ENCODE data around the gene ADCK2. TPM values are rescaled to one million over a fixed set of nuclear protein-coding genes. Genes with fewer than 3 reads are reported as not detected.

ADCK2 gene
- polyA plus RNA-seq, 1 donor (not counting 4 experiments of a cell fraction or from before 2014, with no cell fraction given): 9.5 TPM

- Histone ChIP-seq H3K4me2 (ENCODE audit: control insufficient read depth, extremely low read depth, insufficient read depth, low read depth, low read length) (peak overlapping the region; percentile 61), H3K9ac (ENCODE audit: control insufficient read depth, extremely low read depth, insufficient read depth, low read length) (peak overlapping the region; percentile 34), H3K79me2 (ENCODE audit: control insufficient read depth, insufficient read depth, low read length) (no peaks in the 10 kb centered on the region), H3K27ac (ENCODE audit: control insufficient read depth, insufficient read depth, low read length) (peak overlapping the region; percentile 80), H3K4me3 (ENCODE audit: control insufficient read depth in 2 of 3, extremely low read depth in 1 of 3, insufficient read depth in 2 of 3, low read depth in 1 of 3, low read length in 3 of 3) (no peak overlapping the region), H3K36me3 (ENCODE audit: control insufficient read depth in 2 of 2, extremely low read depth in 1 of 2, insufficient read depth in 2 of 2, low read length in 2 of 2) (no peaks in the 10 kb centered on the region), H3K9me1 (ENCODE audit: control insufficient read depth, extremely low read depth, insufficient read depth, low read length) (no peaks in the 10 kb centered on the region), H4K20me1 (ENCODE audit: control insufficient read depth, extremely low read depth, insufficient read depth, low read length) (no peaks in the 10 kb centered on the region), H2AFZ (ENCODE audit: control insufficient read depth, low read length) (peak overlapping the region; percentile 55), H3K4me1 (ENCODE audit: control insufficient read depth, extremely low read depth, insufficient read depth, low read length) (peaks cover 30% of the 10 kb centered on the region), H3K9me3 (ENCODE audit: control insufficient read depth, low read depth, low read length) (no peaks in the 10 kb centered on the region), H3K27me3 (ENCODE audit: control insufficient read depth, extremely low read depth, insufficient read depth, low read length) (no peaks in the 10 kb centered on the region)
- DNase-seq (ENCODE audit: low read depth, low spot score) (peak; percentile 99), FAIRE-seq (peak; percentile 99)
- dilution Hi-C loops (cut with MboI; ENCODE audit: extremely low pct_ligation_motif_present, low sequenced_read_pairs): no loop called here
- TF ChIP-seq CTCF (optimal IDR thresholded peaks at IDR 0.05 in 1 of 3, IDR thresholded peaks at IDR 0.05 in 1 of 3, conservative IDR thresholded peaks at IDR 0.05 in 1 of 3; ENCODE audit: extremely low read depth in 1 of 3, insufficient read depth in 2 of 3, low read length in 3 of 3): no peak
- no peak for TF ChIP-seq EZH2 (IDR thresholded peaks at IDR 0.05; ENCODE audit: low read length)
Measured at GRCh38 chr7:140625908-140626868, 46.6 kb upstream of the ADCK2 start.

- Histone ChIP-seq H3K4me1 (ENCODE audit: control insufficient read depth, extremely low read depth, insufficient read depth, low read length) (peaks cover 15% of the 10 kb centered on the region), H3K4me2 (ENCODE audit: control insufficient read depth, extremely low read depth, insufficient read depth, low read depth, low read length) (no peak overlapping the region), H4K20me1 (ENCODE audit: control insufficient read depth, extremely low read depth, insufficient read depth, low read length) (no peaks in the 10 kb centered on the region), H3K9me1 (ENCODE audit: control insufficient read depth, extremely low read depth, insufficient read depth, low read length) (no peaks in the 10 kb centered on the region), H3K9me3 (ENCODE audit: control insufficient read depth, low read depth, low read length) (no peaks in the 10 kb centered on the region), H3K36me3 (ENCODE audit: control insufficient read depth in 2 of 2, extremely low read depth in 1 of 2, insufficient read depth in 2 of 2, low read length in 2 of 2) (no peaks in the 10 kb centered on the region), H3K27me3 (ENCODE audit: control insufficient read depth, extremely low read depth, insufficient read depth, low read length) (no peaks in the 10 kb centered on the region), H3K4me3 (ENCODE audit: control insufficient read depth in 2 of 3, extremely low read depth in 1 of 3, insufficient read depth in 2 of 3, low read depth in 1 of 3, low read length in 3 of 3) (no peak overlapping the region), H3K79me2 (ENCODE audit: control insufficient read depth, insufficient read depth, low read length) (no peaks in the 10 kb centered on the region), H3K27ac (ENCODE audit: control insufficient read depth, insufficient read depth, low read length) (no peak overlapping the region), H2AFZ (ENCODE audit: control insufficient read depth, low read length) (no peak overlapping the region), H3K9ac (ENCODE audit: control insufficient read depth, extremely low read depth, insufficient read depth, low read length) (no peak overlapping the region)
- dilution Hi-C loops (cut with MboI; ENCODE audit: extremely low pct_ligation_motif_present, low sequenced_read_pairs): no loop called here
- DNase-seq (ENCODE audit: low read depth, low spot score) (no peak), FAIRE-seq (no peak)
- TF ChIP-seq EZH2 (IDR thresholded peaks at IDR 0.05; ENCODE audit: low read length) (no peak), CTCF (optimal IDR thresholded peaks at IDR 0.05 in 1 of 3, IDR thresholded peaks at IDR 0.05 in 1 of 3, conservative IDR thresholded peaks at IDR 0.05 in 1 of 3; ENCODE audit: extremely low read depth in 1 of 3, insufficient read depth in 2 of 3, low read length in 3 of 3) (no peak)
Measured at GRCh38 chr7:140631021-140631420, 41.7 kb upstream of the ADCK2 start.

All from keratinocyte (primary cell).